Activated B cell treated with CpG ODN at 0.5 μM for 24 hours (primary cell): ENCODE measurements around the gene PAN3. TPM values are rescaled to one million over a fixed set of nuclear protein-coding genes. Genes with fewer than 3 reads are reported as not detected.

Experiments used
- ATAC-seq: fragments of 200-7000 bp; cut with Tn5 transposase; one replicate; pipeline ENCODE4 v1.10.0; 2021; ENCODE audit warnings: low read depth, mild to moderate bottlenecking, moderate library complexity
- CTCF ChIA-PET: fragments of 350-600 bp; sonication (Branson Sonifier 250); formaldehyde crosslinking; loops from one replicate; lab custom pipeline; 2021; ENCODE audit warnings: antibody characterized with exemption; lab: Charles Lee
- POLR2A ChIA-PET: fragments of 350-600 bp; sonication (Branson Sonifier 250); formaldehyde crosslinking; loops from one replicate; lab custom pipeline; 2021; ENCODE audit warnings: antibody characterized with exemption; lab: Charles Lee
- DNase-seq: peaks from one replicate; pipeline ENCODE4 v3.0.0; 2022
- H3K27ac Mint-ChIP-seq: one replicate; pipeline ENCODE4 v1.8.0; 2020; ENCODE audit warnings: mixed read lengths
- H3K27me3 Mint-ChIP-seq: one replicate; pipeline ENCODE4 v1.8.0; 2021; ENCODE audit warnings: mixed read lengths
- H3K36me3 Mint-ChIP-seq: one replicate; pipeline ENCODE4 v1.8.0; 2021; ENCODE audit warnings: low read depth, mixed read lengths
- H3K4me1 Mint-ChIP-seq: one replicate; pipeline ENCODE4 v1.8.0; 2021; ENCODE audit warnings: mixed read lengths
- H3K4me3 Mint-ChIP-seq: one replicate; pipeline ENCODE4 v1.8.0; 2020; ENCODE audit warnings: mild to moderate bottlenecking, mixed read lengths
- H3K9me3 Mint-ChIP-seq: one replicate; pipeline ENCODE4 v1.8.0; 2020; ENCODE audit warnings: mixed read lengths
- intact Hi-C: fragments of 100-400 bp; cut with micrococcal nuclease; formaldehyde crosslinking; loops from one replicate; pipeline ENCODE4 v1.15.1; 2024
- total RNA-seq: library from RNA; stranded (reverse); gene quantifications from 2 replicates; pipeline ENCODE4 v1.2.3, GENCODE V29; 2022
- TF ChIP-seq, protein P1 (sequence below): fragments of 200-600 bp; IDR thresholded peaks from one replicate; pipeline ENCODE4 v1.8.0; 2022; ENCODE audit warnings: antibody characterized with exemption, mild to moderate bottlenecking

PAN3 gene
- total RNA-seq, 1 donor from 2014 or later, result 68.2 TPM

GRCh38 chr13:28229522-28230411, 91.4 kb downstream of the PAN3 start:
- Mint-ChIP-seq H3K4me3 (no peak overlapping the region), H3K27me3 (no peaks in the 10 kb centered on the region), H3K4me1 (peaks cover 24% of the 10 kb centered on the region), H3K9me3 (no peaks in the 10 kb centered on the region), H3K27ac (no peak overlapping the region), H3K36me3 (peaks cover 61% of the 10 kb centered on the region)
- no peak for DNase-seq
- CTCF ChIA-PET, result no interaction called here
- POLR2A ChIA-PET, result no interaction called here
- TF ChIP-seq, protein P1, sequence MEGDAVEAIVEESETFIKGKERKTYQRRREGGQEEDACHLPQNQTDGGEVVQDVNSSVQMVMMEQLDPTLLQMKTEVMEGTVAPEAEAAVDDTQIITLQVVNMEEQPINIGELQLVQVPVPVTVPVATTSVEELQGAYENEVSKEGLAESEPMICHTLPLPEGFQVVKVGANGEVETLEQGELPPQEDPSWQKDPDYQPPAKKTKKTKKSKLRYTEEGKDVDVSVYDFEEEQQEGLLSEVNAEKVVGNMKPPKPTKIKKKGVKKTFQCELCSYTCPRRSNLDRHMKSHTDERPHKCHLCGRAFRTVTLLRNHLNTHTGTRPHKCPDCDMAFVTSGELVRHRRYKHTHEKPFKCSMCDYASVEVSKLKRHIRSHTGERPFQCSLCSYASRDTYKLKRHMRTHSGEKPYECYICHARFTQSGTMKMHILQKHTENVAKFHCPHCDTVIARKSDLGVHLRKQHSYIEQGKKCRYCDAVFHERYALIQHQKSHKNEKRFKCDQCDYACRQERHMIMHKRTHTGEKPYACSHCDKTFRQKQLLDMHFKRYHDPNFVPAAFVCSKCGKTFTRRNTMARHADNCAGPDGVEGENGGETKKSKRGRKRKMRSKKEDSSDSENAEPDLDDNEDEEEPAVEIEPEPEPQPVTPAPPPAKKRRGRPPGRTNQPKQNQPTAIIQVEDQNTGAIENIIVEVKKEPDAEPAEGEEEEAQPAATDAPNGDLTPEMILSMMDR, result no peak
- intact Hi-C loops, result no loop called here
- no peak for ATAC-seq

DNA sequence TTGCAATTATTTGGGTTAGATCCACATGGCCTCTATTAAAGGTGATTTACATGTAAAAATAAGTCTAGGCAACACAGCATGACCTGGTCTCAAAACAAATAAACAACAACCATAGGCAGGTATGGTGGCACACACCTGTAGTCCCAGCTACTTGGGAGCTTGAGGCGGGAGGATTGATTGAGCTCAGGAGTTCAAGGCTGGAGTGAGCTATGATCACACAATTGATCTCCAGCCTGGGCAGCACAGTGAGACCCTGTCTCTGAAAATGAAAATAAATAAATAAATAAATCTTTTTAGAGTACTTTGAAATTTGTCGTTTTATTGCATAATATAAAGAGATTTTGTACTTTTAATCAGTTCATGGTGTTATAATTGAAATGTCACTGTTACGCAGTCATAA, 93.3 kb downstream of the PAN3 start:
- H3K36me3 Mint-ChIP-seq, result peaks cover 63% of the 10 kb centered on the region
- ATAC-seq (no peak), DNase-seq (no peak)
- ChIA-PET CTCF (no interaction called here), POLR2A (no interaction called here)
- peaks cover 19% of the 10 kb centered on the region for H3K4me1 Mint-ChIP-seq
- no peak overlapping the region for H3K4me3 Mint-ChIP-seq
- TF ChIP-seq, protein P1, result no peak
- no peaks in the 10 kb centered on the region for H3K27me3 Mint-ChIP-seq
- intact Hi-C loops, result no loop called here
- H3K9me3 Mint-ChIP-seq, result no peaks in the 10 kb centered on the region
- H3K27ac Mint-ChIP-seq, result no peak overlapping the region

DNA sequence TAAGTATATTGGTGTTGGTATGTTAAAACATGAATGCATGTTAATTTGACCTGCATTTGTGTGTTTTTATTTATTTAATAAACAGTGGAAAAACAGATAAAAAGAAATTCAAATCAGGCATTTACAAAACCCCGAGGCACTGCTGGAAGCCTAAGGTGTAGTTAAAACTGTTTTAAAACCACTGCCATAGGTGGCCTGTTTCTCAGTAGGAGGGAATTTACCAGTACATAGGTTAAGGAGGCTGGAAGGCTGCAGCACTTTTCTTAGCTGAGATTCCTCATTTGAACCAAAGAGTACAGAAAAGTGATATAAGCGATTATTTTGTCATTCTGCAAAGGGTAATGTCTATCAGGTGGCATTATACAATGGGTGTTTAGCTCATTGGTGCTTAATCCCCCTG, 99.6 kb downstream of the PAN3 start:
- Mint-ChIP-seq H3K4me3 (no peak overlapping the region), H3K27ac (no peak overlapping the region), H3K4me1 (peaks cover 18% of the 10 kb centered on the region), H3K9me3 (no peaks in the 10 kb centered on the region), H3K27me3 (no peaks in the 10 kb centered on the region), H3K36me3 (peaks cover 50% of the 10 kb centered on the region)
- DNase-seq (no peak), ATAC-seq (no peak)
- intact Hi-C loops, result no loop called here
- TF ChIP-seq, protein P1, result no peak
- ChIA-PET CTCF (no interaction called here), POLR2A (interaction anchor here (0.6 to 0.9 kb wide), 2 partner anchors 12 to 14 kb away, joined by 3 to 4 read pairs; no protein-coding TSS in a partner anchor)

DNA sequence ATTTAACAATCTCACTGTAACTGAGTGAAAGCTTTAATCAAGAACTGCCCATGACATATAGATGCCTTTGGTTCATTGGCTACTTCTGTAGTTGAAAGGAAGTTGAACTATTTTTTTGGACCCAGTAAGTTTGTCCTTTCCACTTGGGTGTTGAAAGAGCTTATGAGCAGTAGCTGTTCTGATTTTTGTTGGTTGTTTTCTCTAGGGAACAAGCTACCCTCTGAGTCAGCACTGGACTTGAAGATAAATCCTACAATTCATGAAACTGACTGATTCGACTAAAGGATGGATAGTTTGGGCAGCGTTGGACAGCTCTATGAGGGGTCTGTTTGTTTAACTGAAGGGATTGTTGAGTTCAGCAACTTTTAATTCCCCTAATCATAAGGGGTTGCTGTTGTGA, 101.0 kb downstream of the PAN3 start:
- no peaks in the 10 kb centered on the region for H3K9me3 Mint-ChIP-seq
- CTCF ChIA-PET, result no interaction called here

DNA sequence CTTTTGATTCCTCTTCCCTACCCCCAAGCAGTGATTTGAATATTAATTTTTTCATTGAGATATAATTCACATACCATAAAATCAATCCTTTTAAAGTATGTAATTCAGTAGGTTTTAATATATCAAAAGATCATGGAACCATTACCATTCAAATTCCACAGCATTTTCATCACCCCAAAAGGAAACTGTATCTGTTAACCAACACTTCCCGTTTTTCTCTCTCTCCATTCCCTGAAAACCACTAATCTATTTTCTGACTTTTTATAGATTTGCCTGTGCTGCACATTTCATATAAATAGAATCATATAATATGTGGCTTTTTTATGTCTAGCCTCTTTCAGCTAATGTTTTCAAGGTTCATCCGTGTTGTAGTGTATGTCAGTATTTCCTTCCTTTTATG, 107.1 kb downstream of the PAN3 start:
- POLR2A ChIA-PET, result interaction anchor here (0.6 kb wide), 1 partner anchor 1605 kb away, joined by 3 read pairs; the partner anchor contains the start of gene UBL3
- H3K27ac Mint-ChIP-seq, result peak overlapping the region; percentile 57

More for the DNA sequence above, 101.0 kb downstream of the PAN3 start:
- no peaks in the 10 kb centered on the region for H3K27me3 Mint-ChIP-seq
- TF ChIP-seq, protein P1, result no peak
- POLR2A ChIA-PET, result no interaction called here
- DNase-seq, result no peak
- peak overlapping the region; percentile 46 for H3K27ac Mint-ChIP-seq
- H3K36me3 Mint-ChIP-seq, result peaks cover 58% of the 10 kb centered on the region
- H3K4me1 Mint-ChIP-seq, result peaks cover 11% of the 10 kb centered on the region
- H3K4me3 Mint-ChIP-seq, result no peak overlapping the region
- no peak for ATAC-seq
- intact Hi-C loops, result no loop called here

More for the DNA sequence above, 107.1 kb downstream of the PAN3 start:
- CTCF ChIA-PET, result no interaction called here
- TF ChIP-seq, protein P1, result no peak
- ATAC-seq, result no peak
- intact Hi-C loops, result no loop called here
- Mint-ChIP-seq H3K36me3 (peaks cover 71% of the 10 kb centered on the region), H3K9me3 (peaks cover 8% of the 10 kb centered on the region), H3K4me1 (peaks cover 56% of the 10 kb centered on the region), H3K27me3 (no peaks in the 10 kb centered on the region), H3K4me3 (no peak overlapping the region)
- no peak for DNase-seq
